ENCODE measurements around the gene ZNF286A.
"Not testable (repeated sequence)": the region's sequence is repeated elsewhere in the genome, so short reads cannot be mapped to it uniquely, and the experiment has no call there.

ZNF286A gene

GRCh38 chr17:15699413-15699924 is at the start of gene ZNF286A:
Gene ZNF286A (plus strand): TSS chr17:15699752. CDS start chr17:15700330, 578 bp downstream.
- peak; percentile 100 for DNase-seq

GRCh38 chr17:15649861-15650421 is 49.6 kb upstream of the ZNF286A start:
- peak; percentile 22 for DNase-seq

GRCh38 chr17:15650741-15651582 is 48.6 kb upstream of the ZNF286A start:
- no peak for DNase-seq

GRCh38 chr17:15651583-15652110 is 47.9 kb upstream of the ZNF286A start:
- peak; percentile 93 for DNase-seq

- DNase-seq: no peak
These were observed 46.6 kb upstream of the ZNF286A start for GRCh38 chr17:15652960-15653359.

- not testable (repeated sequence) for DNase-seq
These were observed 45.2 kb upstream of the ZNF286A start for GRCh38 chr17:15654401-15654800.

GRCh38 chr17:15654886-15655561 is 44.5 kb upstream of the ZNF286A start:
- peak; percentile 30 for DNase-seq

GRCh38 chr17:15657868-15658267 is 41.7 kb upstream of the ZNF286A start:
- no peak for DNase-seq

GRCh38 chr17:15658296-15658695 is 41.3 kb upstream of the ZNF286A start:
- no peak for DNase-seq

GRCh38 chr17:15659236-15659635 is 40.3 kb upstream of the ZNF286A start:
- no peak for DNase-seq

GRCh38 chr17:15659663-15660062 is 39.9 kb upstream of the ZNF286A start:
- no peak for DNase-seq

GRCh38 chr17:15660077-15660476 is 39.5 kb upstream of the ZNF286A start:
- DNase-seq: no peak

- DNase-seq: no peak
These were observed 36.9 kb upstream of the ZNF286A start for GRCh38 chr17:15662681-15663080.

- DNase-seq: no peak
These were observed 36.4 kb upstream of the ZNF286A start for GRCh38 chr17:15663176-15663575.

- no peak for DNase-seq
These were observed 35.9 kb upstream of the ZNF286A start for GRCh38 chr17:15663691-15664090.

GRCh38 chr17:15669526-15669925 is 30.0 kb upstream of the ZNF286A start:
- DNase-seq: not testable (repeated sequence)

GRCh38 chr17:15674640-15675039 is 24.9 kb upstream of the ZNF286A start:
- DNase-seq: not testable (repeated sequence)

GRCh38 chr17:15675991-15676390 is 23.6 kb upstream of the ZNF286A start:
- DNase-seq: not testable (repeated sequence)

- not testable (repeated sequence) for DNase-seq
These were observed 16.4 kb upstream of the ZNF286A start for GRCh38 chr17:15683135-15683534.

- DNase-seq: peak; percentile 93
These were observed 15.6 kb upstream of the ZNF286A start, which contains the start of gene TRIM16 for GRCh38 chr17:15683824-15684478. Gene TRIM16 (minus strand): TSS chr17:15684311. CDS start chr17:15651609, 32,702 bp downstream.

- DNase-seq: not testable (repeated sequence)
These were observed 12.1 kb upstream of the ZNF286A start for GRCh38 chr17:15687494-15687893.

- DNase-seq: peak; percentile 52
These were observed 585 bp upstream of the ZNF286A start for GRCh38 chr17:15698967-15699366.

Measured in eye (tissue), 1 donor.